Fibroblast of upper back skin (primary cell): ENCODE data around the gene SLC22A13.
"Not testable (repeated sequence)": the region's sequence is repeated elsewhere in the genome, so short reads cannot be mapped to it uniquely, and the experiment has no call there.

Source experiments
- DNase-seq: peaks from one replicate; pipeline ENCODE4 v3.0.0-alpha.2; 2013

Gene SLC22A13

GRCh38 chr3:38266810-38267209 is 1.2 kb downstream of the SLC22A13 start:
- DNase-seq, result no peak

DNA sequence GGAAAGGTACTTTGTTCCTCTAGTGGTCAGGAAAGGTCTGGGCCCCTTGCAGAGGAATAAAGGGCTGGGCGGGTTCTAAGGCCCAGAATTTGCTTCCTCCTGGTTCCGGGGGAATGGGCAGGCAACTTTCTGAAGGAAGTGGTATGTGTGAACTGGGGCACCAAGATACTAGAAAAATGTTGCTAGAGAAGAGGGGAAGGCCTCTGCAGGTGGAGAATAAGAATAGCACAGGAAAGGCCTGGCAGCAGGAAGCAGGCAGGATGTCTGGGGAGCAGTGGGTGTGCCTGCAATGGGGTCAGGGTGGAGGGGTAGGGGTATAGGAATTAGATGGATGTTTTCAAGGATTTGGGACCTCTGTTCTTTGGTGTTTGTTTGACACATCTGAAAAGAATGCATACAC is 2.0 kb downstream of the SLC22A13 start:
- DNase-seq, result no peak

DNA sequence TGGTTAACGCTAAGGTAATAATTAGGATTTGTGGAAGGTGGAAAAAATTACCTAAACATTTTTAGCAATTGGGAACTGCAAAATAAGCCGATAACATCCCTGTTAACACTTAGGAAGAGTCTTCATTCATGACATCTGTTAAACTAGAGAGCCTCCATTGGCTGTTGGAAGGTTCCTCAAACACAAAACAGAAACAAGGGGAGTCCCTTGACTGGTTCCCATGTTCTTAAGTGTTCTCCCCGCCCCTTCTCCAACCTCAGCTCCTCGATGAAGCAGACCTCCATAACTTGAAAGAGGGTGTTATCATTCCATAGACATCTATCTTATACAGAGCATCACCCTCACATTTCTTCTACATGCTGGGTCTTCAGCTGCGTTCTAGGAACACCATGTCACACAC is 2.5 kb downstream of the SLC22A13 start:
- DNase-seq, result no peak

- DNase-seq, result no peak
Measured at GRCh38 chr3:38268522-38268921, 2.9 kb downstream of the SLC22A13 start.

- no peak for DNase-seq
Measured at GRCh38 chr3:38270606-38271005, 5.0 kb downstream of the SLC22A13 start.

DNA sequence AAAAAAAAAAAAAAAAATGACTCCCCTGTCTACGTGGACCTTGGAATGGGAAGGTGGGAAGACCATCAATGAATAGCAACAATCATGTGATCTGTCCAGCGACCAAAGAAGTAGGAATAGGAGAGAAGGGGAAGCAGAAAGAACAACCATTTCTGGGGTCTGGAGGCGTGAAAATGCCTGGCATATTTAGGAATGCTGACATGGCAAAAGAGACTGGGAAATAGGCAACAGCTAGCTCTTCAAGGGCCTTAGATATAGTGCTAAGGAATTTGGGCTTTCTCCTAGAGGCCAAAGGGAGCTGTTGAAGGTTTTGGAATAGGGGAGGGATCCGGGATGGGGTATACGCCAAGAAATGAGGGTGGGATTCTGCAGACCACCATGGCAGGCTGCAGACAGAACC is 5.9 kb downstream of the SLC22A13 start:
- no peak for DNase-seq

DNA sequence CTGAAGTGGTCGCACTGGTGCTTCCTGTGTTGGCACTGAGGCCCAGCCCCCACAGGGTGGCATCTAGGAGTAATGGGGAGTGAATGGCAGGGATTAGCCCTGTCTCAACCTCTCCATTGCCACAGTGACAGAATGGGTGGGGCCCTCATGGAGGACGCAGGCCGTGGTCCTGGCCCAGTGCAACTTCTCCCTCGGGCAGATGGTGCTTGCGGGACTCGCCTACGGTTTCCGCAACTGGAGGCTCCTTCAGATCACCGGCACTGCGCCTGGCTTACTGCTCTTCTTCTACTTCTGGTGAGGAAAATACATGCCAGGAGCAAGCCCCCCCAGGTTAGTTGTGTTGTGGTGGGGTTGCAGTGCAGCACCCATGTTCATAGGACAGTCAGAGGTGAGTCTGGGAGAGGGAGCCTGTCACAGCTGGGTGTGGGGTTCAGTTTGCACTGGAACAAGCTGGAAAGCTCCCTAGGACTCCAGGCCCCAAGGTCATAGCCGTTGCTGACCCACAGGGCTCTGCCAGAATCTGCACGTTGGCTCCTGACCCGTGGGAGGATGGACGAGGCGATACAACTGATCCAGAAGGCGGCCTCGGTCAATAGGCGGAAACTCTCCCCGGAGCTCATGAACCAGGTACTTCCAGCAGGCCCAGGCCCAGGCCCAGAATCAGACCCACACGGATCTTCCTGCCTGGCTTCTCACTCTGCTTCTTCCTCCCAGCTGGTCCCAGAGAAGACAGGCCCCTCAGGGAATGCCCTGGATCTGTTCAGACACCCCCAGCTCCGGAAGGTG is 9.4 kb downstream of the SLC22A13 start:
- DNase-seq, result no peak

- no peak for DNase-seq
Measured at GRCh38 chr3:38275658-38276057, 10.0 kb downstream of the SLC22A13 start.

DNA sequence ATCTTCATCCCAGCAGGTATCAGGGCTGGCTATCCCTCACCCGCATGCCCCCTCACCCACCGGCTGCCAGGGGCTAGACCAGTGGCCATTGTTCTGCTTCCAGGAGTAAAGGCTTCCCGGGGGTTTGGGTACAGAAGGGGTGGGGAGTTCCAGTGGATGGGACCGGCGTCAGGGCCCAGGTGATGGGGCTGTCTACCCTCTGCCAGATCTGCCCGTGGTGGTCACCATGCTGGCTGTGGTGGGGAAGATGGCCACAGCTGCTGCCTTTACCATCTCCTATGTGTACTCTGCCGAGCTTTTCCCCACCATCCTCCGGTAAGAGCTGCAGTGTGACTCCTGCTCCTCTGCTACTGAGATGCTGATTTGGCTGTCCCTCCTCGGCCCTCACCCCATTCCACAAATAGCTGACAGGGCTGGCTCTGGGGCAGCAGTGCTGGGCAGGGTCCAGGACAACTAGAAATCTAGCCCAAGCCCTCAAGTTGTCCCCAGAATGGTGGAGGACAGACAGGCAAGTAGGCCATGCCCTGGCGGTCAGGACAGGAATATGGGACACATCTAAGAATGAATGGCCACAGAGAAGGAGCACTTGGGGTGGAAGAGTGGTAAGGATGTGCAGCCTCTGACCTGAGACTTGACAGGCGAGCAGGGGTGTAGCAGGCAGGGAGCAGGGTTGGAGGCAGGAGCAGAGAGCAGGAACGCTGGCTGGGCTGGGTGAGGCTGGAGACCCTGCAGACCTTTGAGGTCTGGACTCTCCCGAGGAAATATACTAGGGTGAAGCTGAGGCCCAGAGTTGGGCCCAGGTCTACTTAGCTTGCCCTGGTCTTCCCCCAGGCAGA is 10.7 kb downstream of the SLC22A13 start:
- DNase-seq, result no peak

DNA sequence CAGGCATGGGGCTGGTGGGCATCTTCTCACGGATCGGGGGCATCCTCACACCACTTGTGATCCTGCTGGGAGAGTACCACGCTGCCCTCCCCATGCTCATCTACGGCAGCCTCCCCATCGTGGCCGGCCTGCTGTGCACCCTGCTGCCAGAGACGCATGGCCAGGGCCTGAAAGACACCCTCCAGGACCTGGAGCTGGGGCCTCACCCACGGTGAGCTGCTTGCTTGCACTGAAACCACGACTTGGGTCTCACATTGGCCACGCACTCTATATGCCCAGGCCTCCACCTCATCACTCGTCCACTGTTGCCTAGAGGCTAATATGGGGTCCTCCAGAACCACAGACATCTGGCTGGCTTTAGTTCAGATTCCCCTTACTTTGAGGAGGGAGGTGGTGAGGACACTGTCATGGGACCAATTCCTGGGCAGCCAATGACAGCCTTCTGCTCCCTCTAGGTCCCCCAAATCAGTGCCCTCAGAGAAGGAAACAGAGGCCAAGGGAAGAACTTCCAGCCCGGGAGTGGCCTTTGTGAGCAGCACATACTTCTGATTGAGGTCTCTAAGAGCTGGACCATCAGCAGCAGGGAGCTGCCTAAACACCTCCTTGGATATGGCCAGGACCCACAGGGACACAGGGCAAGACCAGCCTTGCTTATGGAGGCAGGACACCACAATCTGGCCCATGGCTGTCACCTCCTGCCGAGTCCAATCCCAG is 11.5 kb downstream of the SLC22A13 start:
- DNase-seq, result no peak

- no peak for DNase-seq
Measured at GRCh38 chr3:38278841-38279240, 13.2 kb downstream of the SLC22A13 start.

- no peak for DNase-seq
Measured at GRCh38 chr3:38281895-38282686, 16.5 kb downstream of the SLC22A13 start, which contains the start of gene SLC22A14. TSS of gene SLC22A14 (plus strand) at chr3:38282294. CDS start at chr3:38306027, 23,733 bp downstream.

- peak; percentile 85 for DNase-seq
Measured at GRCh38 chr3:38283810-38284755, 18.5 kb downstream of the SLC22A13 start.

DNA sequence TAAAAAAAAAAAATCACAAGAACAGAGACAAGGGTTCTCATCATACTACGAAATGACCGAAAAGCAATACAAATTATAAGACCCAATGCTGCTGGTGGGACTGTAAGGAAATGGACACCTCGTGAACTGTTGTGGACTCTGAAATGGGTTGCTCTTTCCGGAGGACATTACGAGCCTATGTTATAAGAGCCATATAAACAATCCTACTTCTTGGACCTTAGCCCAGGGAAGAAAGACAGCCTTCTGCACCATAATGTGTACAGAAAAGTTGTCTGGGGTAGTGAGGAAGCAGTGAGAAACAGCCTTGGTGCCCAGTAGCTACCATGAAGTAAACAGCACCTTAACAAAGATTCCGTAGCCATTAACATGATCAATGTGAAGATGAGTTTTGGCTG is 19.1 kb downstream of the SLC22A13 start:
- no peak for DNase-seq

DNA sequence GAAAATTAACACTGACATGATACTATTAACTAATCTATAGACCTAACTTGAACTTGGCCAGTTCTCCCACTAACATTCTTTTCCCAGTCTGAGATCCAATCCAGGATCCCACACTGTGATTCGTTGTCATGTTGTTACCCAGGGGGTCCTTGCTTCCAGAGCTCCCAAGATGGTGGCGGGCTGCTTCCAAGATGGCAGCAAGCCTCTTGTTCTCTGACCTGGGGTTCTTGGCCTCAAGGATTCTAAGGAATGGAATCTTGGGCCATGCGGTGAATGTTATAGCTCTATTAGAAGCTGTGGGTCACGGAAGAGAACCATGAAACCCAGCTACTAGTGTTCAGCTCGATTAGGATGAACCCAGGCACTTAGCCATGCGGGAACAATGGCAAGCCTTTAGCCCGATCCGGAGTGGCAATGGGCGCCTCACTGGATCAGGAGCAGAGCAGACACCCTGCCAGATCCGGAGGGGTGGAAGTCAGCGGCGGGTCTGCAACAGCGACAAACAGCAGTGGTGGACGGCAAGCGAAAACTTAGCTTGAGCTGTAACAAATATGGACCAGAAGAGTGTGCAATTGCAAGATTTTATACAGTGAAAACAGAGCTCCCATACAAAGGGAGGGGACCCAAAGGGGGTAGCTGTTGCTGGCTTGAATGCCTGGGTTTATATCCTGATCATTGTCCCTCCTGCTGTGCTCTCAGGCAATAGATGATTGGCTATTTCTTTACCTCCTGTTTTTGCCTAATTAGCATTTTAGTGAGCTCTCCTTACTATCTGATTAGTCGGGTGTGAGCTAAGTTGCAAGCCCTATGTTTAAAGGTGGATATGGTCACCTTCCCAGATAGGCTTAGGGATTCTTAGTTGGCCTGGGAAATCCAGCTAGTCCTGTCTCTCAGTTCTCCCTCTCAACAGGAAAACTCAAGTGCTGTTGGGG is 23.9 kb downstream of the SLC22A13 start:
- DNase-seq, result not testable (repeated sequence)

DNA sequence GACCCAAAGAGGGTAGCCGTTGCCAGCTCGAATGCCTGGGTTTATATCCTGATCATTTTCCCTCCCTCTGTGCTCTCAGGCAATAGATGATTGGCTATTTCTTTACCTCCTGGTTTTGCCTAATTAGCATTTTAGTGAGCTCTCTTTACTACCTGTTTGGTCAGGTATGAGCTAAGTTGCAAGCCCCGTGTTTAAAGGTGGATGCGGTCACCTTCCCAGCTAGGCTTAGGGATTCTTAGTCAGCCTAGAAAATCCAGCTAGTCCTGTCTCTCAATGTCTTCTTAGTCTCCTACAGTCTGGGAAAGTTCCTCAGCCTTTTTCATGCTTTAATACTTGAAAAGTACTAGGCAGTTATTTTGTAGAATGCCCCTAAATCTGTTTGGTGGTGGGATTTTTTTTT is 31.4 kb downstream of the SLC22A13 start:
- not testable (repeated sequence) for DNase-seq

GRCh38 chr3:38297537-38297936 is 31.9 kb downstream of the SLC22A13 start:
- no peak for DNase-seq

GRCh38 chr3:38297947-38298711 is 32.5 kb downstream of the SLC22A13 start:
- no peak for DNase-seq

DNA sequence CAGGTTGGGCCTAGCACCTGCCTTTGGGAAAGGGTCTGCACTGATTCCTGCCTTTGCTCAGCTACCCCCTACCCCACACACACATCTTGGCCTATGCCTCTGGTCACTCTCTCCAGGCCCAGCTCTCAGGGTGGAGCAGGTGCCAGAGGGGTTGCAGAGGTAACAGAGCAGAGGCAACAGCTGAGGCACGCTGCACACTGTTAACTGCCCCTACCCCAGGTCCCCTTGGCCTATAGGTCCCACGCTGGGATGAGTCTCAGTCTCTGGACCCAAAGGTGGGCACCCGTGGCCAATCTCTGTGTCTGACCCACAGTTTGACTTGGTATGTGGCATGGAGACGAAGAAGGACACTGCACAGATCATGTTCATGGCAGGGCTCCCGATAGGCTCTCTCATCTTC is 41.3 kb downstream of the SLC22A13 start:
- no peak for DNase-seq
